Measurements from ENCODE around the gene IMP4.

The IMP4 gene

DNA sequence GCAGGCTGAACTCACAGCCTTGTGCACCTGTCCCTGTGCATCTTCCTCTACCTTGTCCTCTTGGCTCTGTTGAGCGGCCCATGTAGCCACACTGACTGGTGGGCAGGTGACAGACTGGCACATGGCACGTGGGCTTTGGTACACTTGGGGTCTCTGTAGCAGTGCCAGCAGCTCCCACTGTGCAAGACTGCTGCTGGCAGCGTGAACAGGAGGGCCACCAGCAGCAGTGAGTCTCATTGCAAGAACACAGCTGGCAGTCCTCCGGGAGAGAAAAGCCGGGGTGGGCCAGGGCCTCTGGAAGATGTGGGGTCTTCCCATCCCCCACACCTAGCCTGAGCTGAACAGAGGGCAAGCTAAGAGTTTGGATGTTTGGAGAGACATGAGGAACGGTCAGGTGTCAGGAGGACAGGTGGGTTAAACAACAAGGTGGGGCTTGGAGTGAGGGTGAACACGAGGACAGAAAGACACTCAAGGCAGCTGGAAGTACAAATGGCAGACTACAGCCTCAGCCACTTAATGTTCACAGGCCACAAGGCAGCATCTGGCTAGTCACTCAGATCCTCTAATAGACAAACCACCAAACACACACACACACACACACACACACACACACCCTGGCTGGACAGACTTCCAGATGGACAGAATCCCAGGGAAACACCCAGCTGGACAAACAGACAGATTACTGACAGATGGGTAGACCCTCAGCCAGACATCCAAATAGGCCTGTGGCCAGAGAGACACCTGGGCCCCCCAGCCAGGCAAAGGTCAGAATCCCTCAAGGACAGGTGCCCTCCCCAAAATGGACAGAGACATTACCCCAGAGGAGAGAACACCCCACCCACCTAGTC lies 10.8 kb downstream of the IMP4 start:
- no peak for DNase-seq (ENCODE audit: extremely low spot score)
- no peak for TF ChIP-seq CTCF (IDR thresholded peaks at IDR 0.05; ENCODE audit: control extremely low read depth, extremely low read depth, low read depth, missing control alignments)
- ChIA-PET CTCF (interaction anchor here (0.9 to 6.4 kb wide), 3 partner anchors 10 to 30 kb away, joined by 3 to 51 read pairs (median 22); partner anchors contain the start of gene IMP4), POLR2A (interaction anchor here (1.4 to 3.1 kb wide), 2 partner anchors 11 to 23 kb away, joined by 4 to 13 read pairs; partner anchors contain the start of gene IMP4)

- ChIA-PET CTCF (interaction anchor here (0.9 to 6.4 kb wide), 4 partner anchors 11 to 173 kb away, joined by 3 to 51 read pairs (median 12); partner anchors contain the start of genes IMP4 and SMPD4), POLR2A (interaction anchor here (3.1 kb wide), 1 partner anchor 12 kb away, joined by 13 read pairs; the partner anchor contains the start of gene IMP4)
- DNase-seq (ENCODE audit: extremely low spot score), result no peak
- no peak for TF ChIP-seq CTCF (IDR thresholded peaks at IDR 0.05; ENCODE audit: control extremely low read depth, extremely low read depth, low read depth, missing control alignments)
These were observed 11.4 kb downstream of the IMP4 start for GRCh38 chr2:130354139-130354428.

DNA sequence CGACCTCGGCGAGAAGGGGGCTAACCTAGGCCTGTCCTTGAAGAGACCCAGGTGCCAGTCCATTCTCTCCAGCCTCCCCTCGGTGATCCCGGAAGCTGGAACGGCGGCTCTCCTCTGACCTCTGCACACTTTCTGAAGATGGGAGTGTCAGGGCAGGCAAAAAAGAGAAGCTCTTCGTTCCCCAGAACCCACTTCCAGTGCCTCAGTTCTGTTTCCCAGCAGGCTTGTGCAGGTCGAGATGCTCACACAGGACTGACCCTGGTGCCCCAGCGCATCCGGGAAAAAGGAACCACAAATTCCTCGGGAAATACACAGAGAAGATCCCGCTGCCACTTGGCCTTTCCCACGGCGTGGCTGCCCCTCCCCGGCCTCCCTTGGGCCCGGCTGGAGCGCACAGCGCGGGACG lies 12.5 kb downstream of the IMP4 start:
- ChIA-PET POLR2A (interaction anchor here (3.1 kb wide), 1 partner anchor 13 kb away, joined by 13 read pairs; the partner anchor contains the start of gene IMP4), CTCF (interaction anchor here (0.8 to 6.4 kb wide), 5 partner anchors 13 to 174 kb away, joined by 3 to 51 read pairs (median 4); partner anchors contain the start of gene SMPD4)
- no peak for DNase-seq (ENCODE audit: extremely low spot score)
- TF ChIP-seq CTCF (IDR thresholded peaks at IDR 0.05; ENCODE audit: control extremely low read depth, extremely low read depth, low read depth, missing control alignments), result no peak

DNA sequence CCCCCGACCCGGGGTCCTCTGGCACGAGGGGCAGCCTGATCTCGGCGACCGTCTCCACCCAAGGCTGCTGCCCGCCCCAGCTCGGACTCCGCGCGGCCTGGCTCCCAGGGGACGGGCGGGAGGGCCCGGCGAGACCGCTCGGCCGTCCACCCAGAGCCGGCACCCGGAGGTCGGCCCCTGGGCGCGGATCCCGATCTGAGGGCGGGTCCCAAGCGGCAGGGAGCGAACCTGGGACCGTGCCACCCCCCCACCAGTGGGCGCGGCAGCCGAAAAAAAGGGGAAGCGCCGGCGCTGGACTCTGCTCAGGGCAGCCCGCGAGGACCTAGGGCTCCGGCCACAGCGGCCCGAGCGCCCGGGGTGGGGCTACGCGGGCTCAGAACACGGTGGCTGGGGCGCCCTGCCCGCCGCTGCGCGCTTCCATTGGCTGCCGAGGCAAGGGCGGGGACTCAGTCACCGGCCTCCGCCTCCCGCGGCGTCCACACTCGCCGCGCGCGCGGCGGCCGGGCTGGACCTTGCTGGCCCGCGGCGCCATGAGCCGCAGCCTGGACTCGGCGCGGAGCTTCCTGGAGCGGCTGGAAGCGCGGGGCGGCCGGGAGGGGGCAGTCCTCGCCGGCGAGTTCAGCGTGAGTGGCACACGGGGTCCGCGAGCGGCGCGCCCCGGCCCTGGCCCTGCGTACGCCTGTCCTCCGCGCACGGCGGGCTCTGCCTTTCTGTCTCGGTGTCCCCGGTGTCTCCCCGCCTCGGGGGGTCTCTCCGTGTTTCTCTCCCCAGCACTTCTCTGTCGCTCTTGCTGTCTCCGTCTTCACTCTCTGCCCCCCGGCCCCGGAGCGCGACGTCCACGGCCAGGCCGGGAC lies 13.1 kb downstream of the IMP4 start, which contains the start of gene PTPN18:
Gene PTPN18, plus strand, starts transcription at position 479 of the 854 bp plus-strand sequence. Its CDS starts 52 bp downstream, at position 531.
- peak; percentile 47 for TF ChIP-seq CTCF (IDR thresholded peaks at IDR 0.05; ENCODE audit: control extremely low read depth, extremely low read depth, low read depth, missing control alignments)
- ChIA-PET POLR2A (no interaction called here), CTCF (interaction anchor here (0.6 to 1.6 kb wide), 9 partner anchors 8 to 35 kb away, joined by 3 to 7 read pairs (median 4); partner anchors contain the start of gene IMP4)
- DNase-seq (ENCODE audit: extremely low spot score), result peak; percentile 88

GRCh38 chr2:130357864-130358263 lies 15.2 kb downstream of the IMP4 start:
- DNase-seq (ENCODE audit: extremely low spot score), result no peak
- ChIA-PET CTCF (no interaction called here), POLR2A (no interaction called here)
- no peak for TF ChIP-seq CTCF (IDR thresholded peaks at IDR 0.05; ENCODE audit: control extremely low read depth, extremely low read depth, low read depth, missing control alignments)

All from GM10248 (cell line).